SW 1271 (cell line): ENCODE measurements around the gene KAZN.
A peak's percentile ranks its signal among the peaks of the same experiment; 100 is the strongest.

Experiments
- DNase-seq, 2 experiments: peaks; one replicate each; lab custom pipeline; 2025; lab: John Stamatoyannopoulos, UW

KAZN gene

DNA sequence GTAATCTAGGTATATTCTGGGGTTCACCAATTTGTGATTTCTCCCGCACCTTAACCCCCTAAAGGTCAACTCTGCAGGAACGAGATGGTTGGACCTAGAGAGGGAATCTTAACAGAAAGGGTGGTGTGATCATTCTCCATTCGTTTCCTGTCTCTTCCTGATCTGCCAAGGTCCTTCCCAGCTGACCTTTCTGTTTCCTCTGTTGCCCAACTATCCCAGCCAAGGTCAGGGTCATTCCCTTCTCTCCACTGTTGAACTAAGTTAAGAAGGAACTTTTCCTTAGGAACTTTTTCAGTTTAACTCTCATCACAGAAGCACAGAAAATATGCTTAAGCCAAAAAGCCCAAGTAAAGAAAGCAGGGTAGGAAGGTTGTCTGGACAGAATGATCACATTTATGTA, 49.3 kb downstream of the KAZN start:
- DNase-seq, result no peak

DNA sequence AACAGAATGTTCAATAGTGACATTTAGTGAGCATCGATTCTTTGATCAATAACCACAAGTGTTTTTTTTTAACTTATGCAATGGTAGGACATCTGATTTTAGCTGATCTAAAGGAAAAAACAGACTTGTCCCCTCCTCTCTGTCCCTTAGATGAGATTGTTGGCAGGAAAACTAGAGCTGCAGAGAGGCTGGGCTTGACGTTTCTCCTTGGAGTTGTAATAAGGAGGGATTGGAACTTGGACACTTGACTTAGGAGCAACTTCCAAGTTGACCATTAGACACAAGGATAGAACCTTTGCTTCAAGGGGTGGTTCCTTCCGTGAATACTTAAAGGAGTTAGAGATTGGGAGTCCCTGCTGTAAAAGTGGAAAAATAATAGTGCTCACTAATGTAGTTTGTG, 49.9 kb downstream of the KAZN start:
- DNase-seq, result no peak

DNA sequence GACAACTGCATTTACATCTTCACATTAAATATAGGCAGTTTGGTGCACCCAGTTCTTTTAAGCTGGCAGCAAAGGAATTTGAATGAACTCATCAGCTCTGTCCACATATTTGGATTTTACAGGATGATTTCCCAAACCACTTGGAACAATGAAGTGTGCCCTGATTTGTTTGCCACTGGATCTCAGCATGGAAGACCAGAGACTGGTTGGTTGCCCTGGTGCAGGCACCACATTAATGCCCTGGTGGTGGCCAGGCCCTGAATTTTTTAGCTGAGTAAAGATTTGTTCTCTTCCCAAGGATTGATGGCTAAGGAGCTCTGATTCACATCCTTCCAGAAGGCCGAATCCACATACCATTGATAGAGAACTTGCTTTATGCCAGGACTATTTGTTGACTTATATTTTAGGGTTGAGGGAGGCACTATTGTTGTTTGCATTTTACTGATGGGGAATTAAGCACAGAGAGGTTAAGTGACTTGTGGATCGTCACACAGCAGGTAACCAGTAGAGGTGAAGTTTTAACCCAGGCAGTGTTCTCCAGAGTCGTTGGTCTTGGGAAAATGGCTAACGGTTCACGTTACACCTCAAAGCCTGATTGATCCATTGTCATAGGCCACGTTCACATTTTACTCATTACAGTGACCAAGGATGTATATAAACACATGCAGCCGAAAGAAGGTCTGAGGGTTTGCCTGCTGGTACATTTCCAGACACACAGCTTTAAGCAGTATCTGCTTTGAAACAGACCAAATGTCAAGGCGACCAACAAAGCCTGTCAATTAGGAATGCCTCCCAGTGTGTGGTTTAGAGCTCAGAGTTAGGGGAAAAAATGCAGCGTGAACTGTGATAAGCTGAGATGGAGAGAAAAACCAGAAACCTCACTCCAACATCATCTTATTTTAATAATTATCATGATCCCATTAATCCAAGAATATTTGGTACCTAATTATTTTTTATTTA, 50.7 kb downstream of the KAZN start:
- no peak for DNase-seq

DNA sequence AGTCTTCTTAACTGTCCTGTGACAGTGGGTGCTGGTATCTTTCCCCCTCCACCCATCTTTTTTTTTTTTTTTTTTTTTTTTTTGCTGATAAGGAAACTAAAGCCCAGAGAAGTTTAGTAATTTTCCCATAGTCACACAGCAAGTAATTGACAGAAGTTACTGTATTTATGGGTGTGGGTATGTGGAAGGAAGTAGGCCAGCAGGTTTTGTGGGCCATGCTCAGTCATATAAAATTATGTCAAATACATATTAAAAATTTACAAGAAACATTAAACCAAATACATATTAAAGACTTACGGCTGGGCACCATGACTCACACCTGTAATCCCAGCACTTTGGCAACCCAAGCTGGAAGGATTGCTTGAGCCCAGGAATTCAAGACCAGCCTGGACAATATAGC, 51.5 kb downstream of the KAZN start:
- DNase-seq, result no peak

DNA sequence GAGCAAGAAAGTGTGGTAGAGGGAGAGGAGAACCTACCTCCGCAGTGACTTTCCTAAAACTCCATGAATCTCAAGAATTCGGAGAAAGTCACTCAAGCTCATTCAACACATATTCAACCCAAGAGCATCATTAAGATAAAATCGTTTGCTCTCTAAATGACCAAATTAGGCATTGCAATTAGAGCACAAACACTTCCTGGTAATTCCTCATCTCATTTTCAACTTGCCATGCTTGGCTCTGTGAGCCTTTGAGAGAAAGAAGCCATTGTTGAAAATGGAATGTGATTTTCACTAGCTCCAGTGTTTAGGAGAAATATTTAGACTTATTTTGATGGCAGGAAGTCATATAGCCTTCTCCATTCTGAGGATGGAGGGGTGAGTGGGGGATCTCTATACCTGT, 52.5 kb downstream of the KAZN start:
- no peak for DNase-seq

DNA sequence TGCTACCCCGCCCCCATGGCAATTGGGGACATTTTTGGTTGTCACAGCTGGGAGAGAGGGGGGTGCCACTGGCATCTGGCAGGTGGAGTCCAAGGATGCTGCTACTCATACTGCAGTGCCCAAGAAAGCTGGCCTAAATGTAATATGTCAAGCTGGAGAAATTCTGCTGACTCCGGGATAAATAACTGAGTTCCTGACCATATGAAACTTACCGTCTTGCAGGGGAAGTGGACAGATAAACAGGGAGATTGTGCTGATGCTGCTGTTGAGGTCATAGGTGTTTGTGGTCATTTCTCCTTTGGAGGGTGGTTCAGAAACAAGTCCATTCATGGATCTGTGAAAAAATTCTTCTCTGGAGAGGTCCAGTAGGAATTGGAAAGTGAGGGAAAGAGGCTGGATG, 54.4 kb downstream of the KAZN start:
- no peak for DNase-seq

DNA sequence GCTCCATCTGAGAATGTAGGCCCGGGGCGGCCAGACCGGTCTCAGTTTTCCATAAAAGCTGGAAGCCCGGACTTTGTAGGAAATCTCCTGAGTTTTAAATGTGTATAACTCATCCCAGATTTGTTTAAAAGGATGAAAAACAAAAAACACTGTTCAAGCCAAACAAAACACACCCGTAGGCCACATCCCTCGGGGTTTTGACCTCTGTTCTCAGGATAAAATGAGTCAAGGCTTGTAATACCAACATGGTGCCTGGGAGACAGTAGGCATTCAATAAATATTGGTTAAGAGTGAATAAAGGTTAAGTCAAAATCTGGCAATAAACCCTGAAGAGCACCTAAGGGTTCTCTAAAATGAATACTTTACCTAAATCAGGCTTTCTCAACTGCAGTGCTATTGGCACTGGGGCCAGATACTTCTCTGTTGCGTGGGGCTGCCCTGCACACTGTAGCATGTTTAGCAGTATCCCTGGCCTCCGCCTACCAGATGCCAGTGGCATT, 55.0 kb downstream of the KAZN start:
- no peak for DNase-seq

DNA sequence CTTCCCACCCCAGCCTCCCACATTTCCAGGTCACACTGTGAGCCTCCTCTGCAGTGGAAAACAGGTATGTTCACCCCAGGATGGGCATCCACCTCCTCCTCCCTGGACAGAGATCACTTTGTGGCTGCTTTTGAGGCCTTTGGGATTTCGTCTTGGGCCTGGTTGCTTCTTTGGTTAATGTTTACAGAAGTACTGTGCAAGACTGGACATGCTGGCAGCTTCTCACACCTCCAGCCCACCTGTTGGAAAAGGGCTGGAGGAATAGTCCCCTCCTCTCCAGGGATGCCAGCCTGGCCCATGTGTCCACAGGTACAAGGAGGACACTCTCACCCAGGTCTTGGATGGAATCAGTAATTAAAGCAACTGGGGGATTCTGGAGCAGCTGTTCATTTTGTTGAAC, 56.1 kb downstream of the KAZN start:
- DNase-seq, result no peak

DNA sequence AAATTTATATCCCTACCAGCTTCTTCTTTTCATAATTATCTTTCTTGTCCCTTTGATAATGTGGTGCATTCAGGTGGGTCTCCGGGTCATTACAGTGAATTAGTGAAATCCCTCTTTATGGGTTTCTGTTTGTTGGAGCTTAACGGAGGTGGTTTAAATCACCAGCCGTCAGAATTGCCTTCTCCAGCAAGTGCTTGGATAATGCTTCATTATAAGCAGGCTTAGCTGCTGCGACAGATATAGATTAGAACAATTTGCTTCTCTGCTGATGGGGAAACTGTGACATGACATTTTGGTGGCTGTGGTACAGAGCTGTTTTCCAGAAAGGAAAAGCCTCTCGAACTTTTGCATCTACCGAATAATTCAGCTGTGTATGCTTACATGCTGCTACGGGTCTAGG, 56.9 kb downstream of the KAZN start:
- DNase-seq, result no peak

DNA sequence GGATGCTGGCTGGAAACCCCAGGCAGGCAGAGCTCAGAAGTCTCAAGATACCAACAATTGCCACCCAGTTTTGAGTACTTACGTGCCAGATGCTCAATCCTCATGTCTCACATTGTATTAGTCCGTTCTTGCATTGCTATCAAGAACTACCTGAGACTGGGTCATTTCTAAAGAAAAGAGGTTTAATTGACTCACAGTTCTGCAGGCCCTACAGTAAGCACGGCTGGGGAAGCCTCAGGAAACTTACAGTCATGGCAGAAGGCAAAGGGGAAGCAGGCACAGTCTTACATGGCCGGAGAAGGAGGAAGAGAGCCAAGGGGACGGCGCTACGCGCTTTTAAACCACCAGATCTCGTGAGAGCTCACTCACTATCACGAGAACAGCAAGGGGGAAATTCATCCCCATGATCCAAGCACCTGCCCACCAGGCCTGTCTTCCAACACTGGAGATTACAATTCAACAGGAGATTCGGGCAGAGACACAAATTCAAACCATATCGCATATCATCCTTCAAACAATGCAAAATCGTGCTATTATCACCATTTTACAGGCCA, 58.0 kb downstream of the KAZN start:
- DNase-seq, result no peak

DNA sequence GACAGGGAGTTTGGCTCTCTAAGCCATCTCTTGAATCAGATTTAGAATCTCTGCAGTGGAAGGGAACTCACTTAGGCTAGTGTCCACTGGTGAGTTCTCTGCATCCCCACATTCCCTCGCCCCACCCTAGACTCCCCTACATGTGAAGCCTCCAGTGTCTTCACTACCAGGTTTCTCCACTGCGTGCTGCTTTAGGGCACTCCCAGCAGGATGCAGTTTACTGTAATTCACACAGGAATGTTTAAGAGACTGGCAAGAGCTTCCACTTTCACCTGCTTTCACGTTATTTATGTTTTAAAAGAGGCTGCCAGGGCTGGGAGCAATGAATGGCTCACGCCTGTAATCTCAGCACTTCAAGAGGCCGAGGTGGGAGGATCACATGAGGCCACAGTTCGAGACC, 60.2 kb downstream of the KAZN start:
- DNase-seq, result no peak

DNA sequence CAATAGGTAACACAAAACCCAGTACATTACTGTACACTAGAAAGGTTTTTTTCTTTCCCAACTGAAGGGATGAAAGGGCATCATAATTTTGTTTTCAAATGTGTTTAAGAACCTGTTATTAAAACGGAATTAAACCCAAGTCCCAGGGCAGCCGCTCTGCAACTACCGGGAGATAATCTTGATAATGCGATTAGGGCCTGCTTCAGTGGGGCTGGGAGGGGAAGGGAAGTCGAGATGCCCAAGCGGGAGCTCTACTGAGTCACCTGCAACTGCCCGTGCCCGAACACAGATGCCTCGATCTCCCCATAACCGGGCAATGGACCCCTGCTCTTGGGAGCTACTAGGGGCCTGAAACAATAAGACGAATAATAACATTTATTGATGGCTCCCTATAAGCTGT, 61.4 kb downstream of the KAZN start:
- DNase-seq, result no peak

DNA sequence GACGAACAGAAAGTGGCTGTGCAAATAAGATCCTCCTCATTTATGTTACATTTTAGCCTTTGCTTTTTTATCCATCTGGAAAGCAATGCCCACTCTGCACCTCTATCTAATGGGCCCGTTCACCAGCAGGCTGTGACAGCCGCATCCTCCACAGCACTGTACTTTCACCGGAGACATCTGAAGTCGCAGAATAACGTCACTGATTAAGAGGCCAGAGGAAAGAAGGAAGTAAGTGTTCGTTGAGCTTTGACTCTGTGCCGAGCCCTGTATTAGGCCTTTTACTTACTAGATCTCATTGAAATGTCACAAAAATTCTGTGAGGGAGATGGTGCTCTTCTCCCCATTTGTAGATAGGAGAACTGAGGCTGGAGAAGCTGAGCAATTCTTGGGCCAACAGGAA, 62.3 kb downstream of the KAZN start:
- DNase-seq, result no peak

DNA sequence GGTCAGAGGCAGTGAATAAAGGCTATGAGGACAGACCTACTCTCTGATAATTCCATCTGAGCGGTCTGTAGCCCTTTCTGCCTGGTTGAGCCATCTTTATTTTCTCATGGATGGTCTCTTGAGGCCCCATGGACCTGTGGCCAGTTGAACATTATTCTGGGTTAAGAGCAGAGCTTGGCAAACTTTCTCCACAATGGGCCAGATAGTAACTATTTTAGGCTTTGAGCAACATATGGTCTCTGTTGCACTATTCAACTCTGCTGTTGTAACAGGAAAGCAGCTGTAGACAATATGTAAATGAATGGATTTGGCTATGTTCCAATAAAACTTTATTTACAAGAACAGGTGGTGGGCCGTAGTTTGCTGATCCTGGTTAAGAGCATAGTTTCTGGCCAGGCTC, 62.7 kb downstream of the KAZN start:
- no peak for DNase-seq

DNA sequence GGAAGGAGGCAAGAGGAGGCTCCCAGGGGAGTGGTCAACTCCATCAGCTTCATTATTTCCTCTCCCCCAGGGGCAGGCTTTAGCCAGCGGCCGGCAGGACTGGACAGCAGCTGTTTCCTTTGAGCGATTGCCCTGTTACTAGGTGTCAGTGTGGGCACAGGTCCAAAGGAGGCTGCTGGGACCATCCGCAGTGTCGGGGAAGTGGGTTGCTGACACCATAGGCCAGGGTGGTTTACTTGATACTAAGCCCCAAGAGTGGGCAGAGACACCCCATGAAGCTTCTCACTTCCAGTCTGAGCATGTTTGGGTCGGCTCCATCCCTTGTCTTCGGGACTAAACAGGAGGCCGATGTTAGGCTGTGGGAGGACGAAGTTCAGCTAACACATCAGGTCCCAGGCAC, 63.6 kb downstream of the KAZN start:
- DNase-seq, result no peak

DNA sequence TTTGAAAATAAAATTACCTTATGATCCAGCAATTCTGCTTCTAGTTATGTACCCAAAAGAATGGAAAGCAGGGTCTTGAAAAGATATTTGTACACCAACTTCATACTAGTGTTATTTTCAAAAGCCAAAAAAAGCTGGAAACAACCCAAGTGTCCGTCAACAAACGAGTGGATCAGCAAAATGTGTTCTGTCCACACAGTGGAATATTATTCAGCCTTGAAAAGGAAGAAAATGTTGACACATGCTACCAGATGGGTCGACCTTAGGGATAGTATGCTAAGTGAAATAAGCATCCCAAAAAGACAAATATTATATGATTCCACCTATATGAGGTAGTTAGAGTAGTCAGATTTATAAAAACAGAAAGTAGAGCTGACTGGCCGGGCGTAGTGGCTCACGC, 65.3 kb downstream of the KAZN start:
- no peak for DNase-seq

DNA sequence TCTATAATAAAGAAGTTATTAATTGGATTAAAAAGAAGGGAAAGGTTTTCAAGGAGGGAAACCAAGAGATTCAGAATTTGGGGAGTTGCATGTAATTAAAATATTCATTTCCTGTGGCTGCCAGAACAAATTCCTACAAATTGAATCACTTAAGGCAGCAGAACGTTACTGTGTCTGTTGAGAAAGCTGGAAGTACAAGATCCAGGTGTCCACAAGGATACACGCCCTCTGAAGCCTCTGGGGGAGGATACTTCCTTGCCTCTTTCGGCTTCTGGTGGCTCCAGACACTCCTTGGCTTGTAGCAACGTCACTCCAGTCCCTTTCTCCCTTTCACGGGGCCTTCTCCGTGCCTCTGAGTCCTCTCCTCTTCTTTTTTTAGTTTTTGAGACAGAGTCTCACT, 67.9 kb downstream of the KAZN start:
- DNase-seq, result peak in 1 of 2 experiments; percentile 11

DNA sequence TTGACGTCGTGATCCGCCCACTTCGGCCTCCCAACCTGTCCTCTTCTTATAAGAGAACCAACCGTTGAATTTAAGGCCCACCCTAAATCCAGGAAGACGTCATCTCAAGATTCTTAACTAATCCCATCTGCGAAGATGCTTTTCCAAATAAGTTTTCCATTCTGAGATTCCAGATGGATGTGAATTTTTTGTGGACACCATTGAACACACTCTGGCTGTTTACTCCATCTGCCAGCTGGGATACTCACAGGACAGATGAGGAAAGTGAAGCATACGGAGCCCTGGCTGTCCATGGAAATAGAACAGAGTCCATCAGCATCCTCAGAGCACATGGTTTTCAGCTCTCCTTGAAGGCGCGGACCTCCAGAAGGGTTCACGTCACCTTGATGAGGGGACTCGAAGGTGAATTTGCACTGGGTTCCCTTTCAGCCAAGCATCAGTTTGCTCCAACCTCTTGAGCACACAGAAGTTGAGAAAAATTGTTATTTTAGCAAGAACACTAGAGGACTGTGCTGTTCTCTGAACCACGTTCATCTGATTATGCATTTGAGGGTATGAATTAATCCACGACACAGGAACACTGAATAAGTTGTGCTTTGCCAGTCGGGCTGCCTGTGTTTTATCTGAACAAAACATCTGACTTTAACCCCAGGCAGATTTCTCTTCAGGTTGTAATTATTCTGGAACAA, 68.6 kb downstream of the KAZN start:
- no peak for DNase-seq

DNA sequence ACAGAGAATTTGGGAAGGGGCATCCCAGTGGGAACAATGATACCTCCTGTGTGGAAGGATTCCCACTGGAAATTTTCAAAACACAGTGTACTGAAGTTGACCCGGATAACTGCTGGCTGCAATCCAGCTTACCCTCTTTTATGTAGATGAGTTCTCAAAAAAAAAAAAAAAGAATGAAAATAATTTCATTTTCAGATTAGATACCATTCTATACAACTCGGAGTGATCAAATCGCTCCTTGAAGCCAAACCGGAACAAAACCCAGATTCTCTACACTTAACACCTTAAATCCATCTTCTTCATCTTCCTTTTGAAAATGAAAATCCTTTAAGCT, 69.1 kb downstream of the KAZN start:
- no peak for DNase-seq

DNA sequence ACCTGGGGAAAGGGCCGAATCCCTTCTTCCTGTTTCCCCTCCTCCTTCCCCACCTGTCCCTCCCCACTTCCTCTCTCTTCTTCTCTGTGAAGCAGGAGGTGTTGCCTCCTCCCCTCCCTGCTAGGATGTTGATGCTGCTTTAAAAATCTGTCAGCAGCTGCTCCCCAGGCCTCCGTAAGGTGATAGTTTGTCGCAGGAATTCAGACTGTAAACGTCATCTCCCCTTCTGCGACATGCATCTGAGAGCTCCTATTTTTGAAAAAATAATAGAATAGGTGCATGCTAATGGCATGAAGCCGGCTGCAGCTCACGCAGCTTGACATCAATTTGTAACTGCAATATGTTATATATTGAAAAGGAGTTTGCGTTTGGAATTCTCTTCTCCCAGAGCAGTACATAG, 70.1 kb downstream of the KAZN start:
- no peak for DNase-seq

DNA sequence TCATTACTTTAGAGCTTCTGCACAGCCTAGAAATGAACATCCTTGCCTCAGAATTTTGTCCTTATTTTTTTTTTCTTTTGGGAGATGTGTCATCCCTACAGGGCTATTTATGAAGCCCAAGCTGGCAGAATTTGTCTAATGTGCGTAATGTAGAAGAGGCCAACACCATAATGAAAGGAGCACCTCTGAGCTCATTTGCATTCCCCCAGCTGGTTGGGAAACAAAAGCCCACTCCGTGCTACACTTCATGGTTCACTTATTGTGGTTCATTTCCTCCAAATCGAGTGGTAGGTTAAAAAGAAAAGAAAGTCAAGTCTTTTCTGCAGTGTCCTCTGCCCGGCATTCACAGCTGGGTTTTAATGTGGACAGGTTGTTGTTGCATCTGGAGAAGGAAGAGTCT, 73.5 kb downstream of the KAZN start:
- DNase-seq, result no peak

DNA sequence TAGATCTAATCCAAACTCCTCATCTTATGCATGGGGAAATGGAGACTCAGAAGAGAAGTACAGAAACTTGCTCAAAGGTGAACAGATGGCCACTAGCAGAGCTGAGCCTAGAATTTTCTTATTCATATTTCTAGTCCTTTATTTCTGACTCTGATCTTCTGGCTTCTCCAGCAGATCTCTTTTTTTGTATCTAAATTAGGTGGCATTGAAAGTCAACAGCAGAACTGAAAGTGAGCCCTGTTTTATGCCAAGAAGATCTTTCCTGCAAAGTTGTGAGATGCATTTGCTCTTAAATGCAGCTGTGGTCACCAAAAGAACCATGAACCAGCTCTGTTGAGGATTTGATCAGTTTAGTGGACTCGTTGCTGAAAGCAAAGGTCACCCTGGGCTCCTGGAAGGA, 75.5 kb downstream of the KAZN start:
- DNase-seq, result no peak

DNA sequence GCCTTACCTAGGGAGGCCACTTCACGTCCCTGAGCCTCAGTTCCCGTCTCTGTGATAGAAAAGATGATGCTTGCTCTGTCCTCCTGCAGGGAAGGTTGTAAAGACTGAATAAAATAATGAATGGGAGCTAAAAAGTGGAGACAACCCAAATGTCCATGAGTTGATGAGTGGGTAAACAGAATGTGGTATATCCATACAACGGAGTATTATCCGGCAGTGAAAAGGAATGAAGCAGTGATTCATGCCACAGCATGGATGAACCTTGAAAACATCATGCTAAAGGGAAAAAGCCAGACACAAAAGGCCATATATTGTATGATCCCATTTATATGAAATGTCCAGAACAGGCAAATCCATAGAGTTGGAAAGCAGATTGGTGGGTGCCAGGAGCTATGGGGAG, 77.9 kb downstream of the KAZN start:
- no peak for DNase-seq
